Keratinocyte (primary cell): ENCODE measurements around the gene SLC4A1AP. TPM values are rescaled to one million over a fixed set of nuclear protein-coding genes. Genes with fewer than 3 reads are reported as not detected.

ENCODE experiments used
- DNase-seq: peaks from one replicate; pipeline ENCODE4 v3.0.0-alpha.2; 2011; ENCODE audit warnings: low read depth, missing footprints, low spot score
- FAIRE-seq: peaks from 2 replicates; lab custom pipeline; 2011; peaks lifted over from hg19 to GRCh38; lab: Jason Lieb, UNC
- H2AFZ ChIP-seq: 2 replicates; pipeline ENCODE4 v1.6.0; 2012; ENCODE audit warnings: low read length, control low read depth, inconsistent platforms; ENCODE audit not compliant: control insufficient read depth
- H3K27ac ChIP-seq: 2 replicates; pipeline ENCODE4 v1.5.1; 2011; ENCODE audit warnings: low read length; ENCODE audit not compliant: control insufficient read depth, insufficient read depth
- H3K27me3 ChIP-seq: 3 replicates; pipeline ENCODE4 v1.6.0; 2011; ENCODE audit warnings: low read length; ENCODE audit not compliant: control insufficient read depth, insufficient read depth; ENCODE audit errors: extremely low read depth
- H3K36me3 ChIP-seq, 2 experiments: 2 replicates in 1 of 2; 3 replicates in 1 of 2; pipeline ENCODE4 v1.5.1; 2011; ENCODE audit warnings: low read length in 2 of 2, mild to moderate bottlenecking in 1 of 2; ENCODE audit not compliant: control insufficient read depth in 2 of 2, insufficient read depth in 2 of 2; ENCODE audit errors: extremely low read depth in 1 of 2
- H3K4me1 ChIP-seq: 3 replicates; pipeline ENCODE4 v1.5.1; 2011; ENCODE audit warnings: low read length; ENCODE audit not compliant: control insufficient read depth, insufficient read depth; ENCODE audit errors: extremely low read depth
- H3K4me2 ChIP-seq: 3 replicates; pipeline ENCODE4 v1.6.0; 2011; ENCODE audit warnings: low read depth, low read length; ENCODE audit not compliant: control insufficient read depth, insufficient read depth; ENCODE audit errors: extremely low read depth
- H3K4me3 ChIP-seq, 3 experiments: fragments of 200-600 bp in 1 of 3; sonication (generic) in 1 of 3; 2 replicates in 2 of 3; 3 replicates in 1 of 3; pipeline ENCODE4 v1.5.1; 2011 to 2016; ENCODE audit warnings: low read length in 3 of 3, mild to moderate bottlenecking in 3 of 3, control low read depth in 2 of 3, inconsistent platforms in 1 of 3, low read depth in 1 of 3, mixed read lengths in 1 of 3, mixed run types in 1 of 3, moderate library complexity in 1 of 3; ENCODE audit not compliant: control insufficient read depth in 2 of 3, insufficient read depth in 2 of 3; ENCODE audit errors: extremely low read depth in 1 of 3
- H3K79me2 ChIP-seq: 2 replicates; pipeline ENCODE4 v1.6.0; 2012; ENCODE audit warnings: low read length; ENCODE audit not compliant: control insufficient read depth, insufficient read depth
- H3K9ac ChIP-seq: 3 replicates; pipeline ENCODE4 v1.6.0; 2011; ENCODE audit warnings: low read length; ENCODE audit not compliant: control insufficient read depth, insufficient read depth; ENCODE audit errors: extremely low read depth
- H3K9me1 ChIP-seq: 3 replicates; pipeline ENCODE4 v1.6.0; 2011; ENCODE audit warnings: low read length; ENCODE audit not compliant: control insufficient read depth, insufficient read depth; ENCODE audit errors: extremely low read depth
- H3K9me3 ChIP-seq: 2 replicates; pipeline ENCODE4 v1.5.1; 2012; ENCODE audit warnings: low read depth, low read length; ENCODE audit not compliant: control insufficient read depth
- H4K20me1 ChIP-seq: 3 replicates; pipeline ENCODE4 v1.6.0; 2011; ENCODE audit warnings: low read length; ENCODE audit not compliant: control insufficient read depth, insufficient read depth; ENCODE audit errors: extremely low read depth
- CTCF ChIP-seq, 3 experiments: IDR thresholded peaks in 1 of 3; conservative IDR thresholded peaks in 1 of 3; optimal IDR thresholded peaks in 1 of 3; 2 replicates in 2 of 3; 3 replicates in 1 of 3; pipeline versions ENCODE3 to v1.5.1; 2011; ENCODE audit warnings: low read length in 3 of 3, mild to moderate bottlenecking in 3 of 3, moderate library complexity in 2 of 3, control low read depth in 1 of 3, inconsistent platforms in 1 of 3; ENCODE audit not compliant: insufficient read depth in 2 of 3; ENCODE audit errors: extremely low read depth in 1 of 3
- EZH2 ChIP-seq: IDR thresholded peaks from one replicate; pipeline ENCODE4 v1.6.1; 2012; ENCODE audit warnings: inconsistent platforms, mild to moderate bottlenecking, low read length, moderate library complexity
- dilution Hi-C: fragments of 300-500 bp; cut with MboI; formaldehyde crosslinking; loops from one replicate; pipeline ENCODE4 v1.7.0; 2020; ENCODE audit warnings: low sequenced_read_pairs; ENCODE audit not compliant: extremely low pct_ligation_motif_present
- polyA plus RNA-seq, 5 experiments: library from polyadenylated mRNA; depleted of rRNA in 3 of 5; stranded (reverse) in 3 of 5; stranded (forward) in 1 of 5; unstranded in 1 of 5; fragments of >200 nt; gene quantifications; 1 replicate in 1 of 5; 2 replicates in 3 of 5; 3 replicates in 1 of 5; pipeline versions ENCODE4 v1.2.1 to v1.2.3, GENCODE V29; 2011 to 2012; ENCODE audit warnings: missing spikeins in 2 of 5, low read depth in 1 of 5, low replicate concordance in 1 of 5

SLC4A1AP gene
- polyA plus RNA-seq, 1 donor (not counting 4 experiments of a cell fraction or from before 2014, with no cell fraction given) = 17.0 TPM

- peak; percentile 49 for DNase-seq
- Histone ChIP-seq H4K20me1 (no peaks in the 10 kb centered on the region), H2AFZ (peak overlapping the region; percentile 5), H3K27me3 (no peaks in the 10 kb centered on the region), H3K9me1 (no peaks in the 10 kb centered on the region), H3K4me3 (no peak overlapping the region), H3K36me3 (no peaks in the 10 kb centered on the region), H3K4me2 (no peak overlapping the region), H3K79me2 (no peaks in the 10 kb centered on the region), H3K4me1 (peaks cover 39% of the 10 kb centered on the region), H3K27ac (peak overlapping the region; percentile 52), H3K9ac (no peak overlapping the region), H3K9me3 (no peaks in the 10 kb centered on the region)
- dilution Hi-C loops = no loop called here
- peak; percentile 82 for FAIRE-seq
- TF ChIP-seq CTCF (optimal IDR thresholded peaks at IDR 0.05 in 1 of 3, IDR thresholded peaks at IDR 0.05 in 1 of 3, conservative IDR thresholded peaks at IDR 0.05 in 1 of 3; ENCODE audit: extremely low read depth in 1 of 3, insufficient read depth in 2 of 3, low read length in 3 of 3) (peak; percentile 80 to 89 (median 86)), EZH2 (no peak)
Observed at GRCh38 chr2:27703638-27704341, 40.1 kb downstream of the SLC4A1AP start.

- Histone ChIP-seq H3K27me3 (no peaks in the 10 kb centered on the region), H3K79me2 (no peaks in the 10 kb centered on the region), H3K4me1 (peaks cover 39% of the 10 kb centered on the region), H3K4me3 (no peak overlapping the region), H3K36me3 (no peaks in the 10 kb centered on the region), H3K9me1 (no peaks in the 10 kb centered on the region), H3K4me2 (peak overlapping the region; percentile 31), H3K9ac (no peak overlapping the region), H3K9me3 (no peaks in the 10 kb centered on the region), H3K27ac (peak overlapping the region; percentile 52), H4K20me1 (no peaks in the 10 kb centered on the region), H2AFZ (peak overlapping the region; percentile 32)
- TF ChIP-seq CTCF (optimal IDR thresholded peaks at IDR 0.05 in 1 of 3, IDR thresholded peaks at IDR 0.05 in 1 of 3, conservative IDR thresholded peaks at IDR 0.05 in 1 of 3; ENCODE audit: extremely low read depth in 1 of 3, insufficient read depth in 2 of 3, low read length in 3 of 3) (no peak), EZH2 (no peak)
- no peak for DNase-seq
- no peak for FAIRE-seq
- dilution Hi-C loops = no loop called here
Observed at GRCh38 chr2:27704342-27704876, 40.7 kb downstream of the SLC4A1AP start.
